Activated naive CD8-positive, alpha-beta T cell (primary cell): ENCODE results near the gene SND1.

Experiments used
- H3K27ac Mint-ChIP-seq: one replicate; pipeline ENCODE4 v1.8.0; 2021; ENCODE audit warnings: mixed read lengths
- H3K27me3 Mint-ChIP-seq: one replicate; pipeline ENCODE4 v1.8.0; 2021; ENCODE audit warnings: mixed read lengths
- H3K36me3 Mint-ChIP-seq: one replicate; pipeline ENCODE4 v1.8.0; 2021; ENCODE audit warnings: mixed read lengths
- H3K4me1 Mint-ChIP-seq: one replicate; pipeline ENCODE4 v1.8.0; 2021; ENCODE audit warnings: low read depth, mixed read lengths
- H3K4me3 Mint-ChIP-seq: one replicate; pipeline ENCODE4 v1.8.0; 2021; ENCODE audit warnings: mild to moderate bottlenecking, mixed read lengths
- H3K9me3 Mint-ChIP-seq: one replicate; pipeline ENCODE4 v1.8.0; 2021; ENCODE audit warnings: low read depth, mixed read lengths

Gene SND1

GRCh38 chr7:128122576-128123290 lies 470.7 kb downstream of the SND1 start:
- Mint-ChIP-seq H3K4me3 (no peak overlapping the region), H3K27me3 (no peaks in the 10 kb centered on the region), H3K36me3 (no peaks in the 10 kb centered on the region), H3K4me1 (peaks cover 12% of the 10 kb centered on the region), H3K9me3 (no peaks in the 10 kb centered on the region), H3K27ac (no peak overlapping the region)

GRCh38 chr7:128123291-128124037 lies 471.5 kb downstream of the SND1 start:
- H3K36me3 Mint-ChIP-seq, result no peaks in the 10 kb centered on the region
- no peak overlapping the region for H3K4me3 Mint-ChIP-seq
- H3K27me3 Mint-ChIP-seq, result no peaks in the 10 kb centered on the region
- peaks cover 7% of the 10 kb centered on the region for H3K4me1 Mint-ChIP-seq
- H3K27ac Mint-ChIP-seq, result no peak overlapping the region
- no peaks in the 10 kb centered on the region for H3K9me3 Mint-ChIP-seq

DNA sequence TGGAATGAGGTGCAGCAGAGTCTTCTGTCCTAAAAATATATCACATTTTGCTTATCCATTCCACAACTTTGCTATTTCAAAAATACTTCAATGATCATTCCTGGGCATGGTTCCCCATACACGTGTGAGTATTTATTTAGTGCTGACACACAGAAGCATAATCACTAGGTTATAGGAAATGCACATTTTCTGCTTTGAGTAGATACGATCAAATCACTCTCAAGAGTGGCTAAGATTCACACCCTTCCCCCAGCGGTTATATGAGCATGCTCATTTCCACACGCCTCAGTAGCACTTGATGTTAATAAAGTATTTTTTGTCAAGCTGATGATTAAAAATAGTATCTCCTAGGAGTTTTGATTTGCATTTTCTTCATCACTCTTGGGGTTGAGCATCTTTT lies 472.8 kb downstream of the SND1 start:
- Mint-ChIP-seq H3K27me3 (no peaks in the 10 kb centered on the region), H3K27ac (no peak overlapping the region), H3K9me3 (no peaks in the 10 kb centered on the region), H3K4me3 (no peak overlapping the region), H3K4me1 (peaks cover 6% of the 10 kb centered on the region), H3K36me3 (no peaks in the 10 kb centered on the region)

GRCh38 chr7:128125816-128126215 lies 473.8 kb downstream of the SND1 start:
- no peak overlapping the region for H3K4me3 Mint-ChIP-seq
- H3K27me3 Mint-ChIP-seq, result no peaks in the 10 kb centered on the region
- H3K4me1 Mint-ChIP-seq, result peaks cover 6% of the 10 kb centered on the region
- no peaks in the 10 kb centered on the region for H3K36me3 Mint-ChIP-seq
- no peaks in the 10 kb centered on the region for H3K9me3 Mint-ChIP-seq
- H3K27ac Mint-ChIP-seq, result no peak overlapping the region

DNA sequence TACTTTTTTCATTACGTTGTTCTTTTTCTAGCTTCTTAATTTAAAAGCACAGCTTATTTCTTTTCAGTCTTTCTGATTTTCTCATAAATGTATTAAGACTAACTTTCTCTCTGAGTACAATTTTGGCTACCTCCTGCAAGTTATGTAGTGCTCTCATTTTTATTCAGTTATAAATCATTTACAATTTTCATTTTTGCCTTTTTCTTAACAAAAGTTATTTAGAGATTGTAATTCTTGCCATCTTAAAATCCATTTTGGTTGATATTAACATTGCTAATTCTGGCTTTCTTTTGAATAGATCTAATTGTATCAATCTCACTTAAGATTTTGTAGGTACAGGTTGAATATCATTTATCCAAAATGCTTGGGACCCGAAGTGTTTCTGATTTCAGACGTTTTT lies 476.4 kb downstream of the SND1 start:
- no peaks in the 10 kb centered on the region for H3K36me3 Mint-ChIP-seq

DNA sequence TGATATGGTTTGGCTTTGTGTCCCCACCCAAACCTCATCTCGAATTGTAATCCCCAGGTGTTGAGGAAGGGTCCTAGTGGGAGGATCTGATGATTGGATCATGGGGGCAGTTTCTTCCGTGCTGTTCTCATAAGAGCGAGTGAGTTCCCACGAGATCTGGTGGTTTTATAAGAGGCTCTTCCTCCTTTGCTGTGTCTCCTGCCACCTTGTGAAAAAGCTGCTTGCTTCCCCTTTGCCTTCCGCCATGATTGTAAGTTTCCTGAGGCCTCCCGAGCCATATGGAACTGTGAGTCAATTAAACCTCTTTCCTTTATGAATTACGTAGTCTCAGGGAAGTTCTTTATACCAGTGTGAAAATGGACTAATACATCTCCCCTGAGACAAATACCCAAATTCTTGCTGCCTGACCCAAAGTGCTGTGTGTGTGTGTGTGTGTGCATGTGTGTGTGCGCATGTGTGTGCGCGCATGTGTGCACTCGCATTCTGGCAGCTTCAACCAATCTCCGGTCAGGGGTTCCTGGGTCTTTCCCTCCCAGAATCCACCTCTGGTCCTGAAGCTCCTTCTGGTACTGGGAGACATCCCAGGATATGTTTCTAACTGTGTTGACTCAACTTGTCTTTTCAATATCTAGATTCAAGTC lies 477.4 kb downstream of the SND1 start:
- Mint-ChIP-seq H3K4me1 (peaks cover 9% of the 10 kb centered on the region), H3K36me3 (no peaks in the 10 kb centered on the region), H3K4me3 (no peak overlapping the region), H3K27me3 (peaks cover 9% of the 10 kb centered on the region), H3K27ac (no peak overlapping the region), H3K9me3 (no peaks in the 10 kb centered on the region)

More for the DNA sequence above, 476.4 kb downstream of the SND1 start:
- Mint-ChIP-seq H3K27me3 (peaks cover 2% of the 10 kb centered on the region), H3K9me3 (no peaks in the 10 kb centered on the region), H3K4me1 (peaks cover 6% of the 10 kb centered on the region), H3K4me3 (no peak overlapping the region), H3K27ac (no peak overlapping the region)

GRCh38 chr7:128131115-128131514 lies 479.1 kb downstream of the SND1 start:
- Mint-ChIP-seq H3K4me3 (no peak overlapping the region), H3K36me3 (no peaks in the 10 kb centered on the region), H3K27me3 (peaks cover 14% of the 10 kb centered on the region), H3K9me3 (no peaks in the 10 kb centered on the region), H3K4me1 (peaks cover 14% of the 10 kb centered on the region), H3K27ac (no peak overlapping the region)

- Mint-ChIP-seq H3K36me3 (no peaks in the 10 kb centered on the region), H3K27ac (no peak overlapping the region), H3K27me3 (peaks cover 14% of the 10 kb centered on the region), H3K4me1 (peaks cover 16% of the 10 kb centered on the region), H3K4me3 (no peak overlapping the region), H3K9me3 (no peaks in the 10 kb centered on the region)
Observed at GRCh38 chr7:128131731-128132130, 479.7 kb downstream of the SND1 start.

- Mint-ChIP-seq H3K4me1 (peaks cover 19% of the 10 kb centered on the region), H3K9me3 (no peaks in the 10 kb centered on the region), H3K27me3 (peaks cover 14% of the 10 kb centered on the region), H3K27ac (no peak overlapping the region), H3K36me3 (no peaks in the 10 kb centered on the region), H3K4me3 (no peak overlapping the region)
Observed at GRCh38 chr7:128132426-128133069, 480.6 kb downstream of the SND1 start.

- H3K27ac Mint-ChIP-seq, result peak overlapping the region; percentile 74
- H3K36me3 Mint-ChIP-seq, result no peaks in the 10 kb centered on the region
- H3K9me3 Mint-ChIP-seq, result peaks cover 5% of the 10 kb centered on the region
- peaks cover 16% of the 10 kb centered on the region for H3K27me3 Mint-ChIP-seq
- peaks cover 19% of the 10 kb centered on the region for H3K4me1 Mint-ChIP-seq
- H3K4me3 Mint-ChIP-seq, result peak overlapping the region; percentile 79
Observed at GRCh38 chr7:128135159-128135514, 483.1 kb downstream of the SND1 start.

DNA sequence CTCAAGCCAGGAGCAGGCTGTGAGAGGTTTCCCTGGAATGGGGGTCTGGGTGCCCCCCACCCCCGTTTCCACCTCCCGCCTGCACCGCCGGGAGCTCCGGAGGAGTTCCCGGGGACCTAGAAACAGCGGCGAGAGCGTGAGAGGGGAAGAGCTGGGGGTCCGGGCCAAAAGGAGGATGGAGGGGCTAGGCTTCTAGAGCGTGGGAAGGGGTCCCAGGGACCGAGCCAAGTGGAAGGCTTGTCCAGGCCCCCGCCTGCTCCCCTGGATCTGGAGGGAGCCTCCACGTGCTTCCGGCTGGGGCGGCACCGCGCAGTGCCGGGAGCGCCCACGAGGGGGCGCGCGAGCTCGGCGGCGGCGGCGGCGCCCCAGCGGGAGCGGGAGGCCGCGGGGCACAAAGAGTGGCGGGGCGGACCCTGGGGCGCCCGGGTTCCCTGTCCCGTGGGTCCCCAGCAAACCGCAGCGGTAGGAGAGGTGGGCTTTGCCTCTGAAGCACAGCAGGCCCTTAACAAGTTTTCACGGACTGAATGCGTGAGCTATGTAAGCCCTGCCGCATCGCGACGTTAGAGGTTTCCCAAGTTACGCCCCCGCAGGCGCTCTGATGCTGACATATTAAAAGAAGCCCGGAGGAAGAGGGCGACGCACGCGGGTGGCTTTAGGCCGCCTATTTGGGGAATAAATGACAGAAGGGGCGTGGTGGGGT lies 483.7 kb downstream of the SND1 start:
- H3K4me3 Mint-ChIP-seq, result peak overlapping the region; percentile 79

GRCh38 chr7:128136215-128136597 lies 484.2 kb downstream of the SND1 start:
- Mint-ChIP-seq H3K36me3 (no peaks in the 10 kb centered on the region), H3K9me3 (peaks cover 8% of the 10 kb centered on the region), H3K27me3 (peaks cover 16% of the 10 kb centered on the region), H3K4me1 (peaks cover 19% of the 10 kb centered on the region), H3K4me3 (peak overlapping the region; percentile 75), H3K27ac (peak overlapping the region; percentile 81)

More for the DNA sequence above, 483.7 kb downstream of the SND1 start:
- Mint-ChIP-seq H3K27me3 (peaks cover 16% of the 10 kb centered on the region), H3K4me1 (peaks cover 19% of the 10 kb centered on the region), H3K27ac (peak overlapping the region; percentile 81), H3K9me3 (peaks cover 8% of the 10 kb centered on the region), H3K36me3 (no peaks in the 10 kb centered on the region)

- Mint-ChIP-seq H3K4me3 (no peak overlapping the region), H3K9me3 (peaks cover 8% of the 10 kb centered on the region), H3K27ac (no peak overlapping the region), H3K36me3 (no peaks in the 10 kb centered on the region), H3K27me3 (peaks cover 16% of the 10 kb centered on the region), H3K4me1 (peaks cover 19% of the 10 kb centered on the region)
Observed at GRCh38 chr7:128137181-128137580, 485.2 kb downstream of the SND1 start.

GRCh38 chr7:128139406-128139805 lies 487.4 kb downstream of the SND1 start:
- Mint-ChIP-seq H3K4me3 (no peak overlapping the region), H3K27me3 (peaks cover 7% of the 10 kb centered on the region), H3K4me1 (peaks cover 17% of the 10 kb centered on the region), H3K9me3 (peaks cover 13% of the 10 kb centered on the region), H3K36me3 (peaks cover 3% of the 10 kb centered on the region), H3K27ac (no peak overlapping the region)
